Measurements from ENCODE around the gene ZNF268. TPM values are rescaled to one million over a fixed set of nuclear protein-coding genes. Genes with fewer than 3 reads are reported as not detected.

Gene ZNF268
- total RNA-seq, 1 donor from 2014 or later: 35.8 TPM

DNA sequence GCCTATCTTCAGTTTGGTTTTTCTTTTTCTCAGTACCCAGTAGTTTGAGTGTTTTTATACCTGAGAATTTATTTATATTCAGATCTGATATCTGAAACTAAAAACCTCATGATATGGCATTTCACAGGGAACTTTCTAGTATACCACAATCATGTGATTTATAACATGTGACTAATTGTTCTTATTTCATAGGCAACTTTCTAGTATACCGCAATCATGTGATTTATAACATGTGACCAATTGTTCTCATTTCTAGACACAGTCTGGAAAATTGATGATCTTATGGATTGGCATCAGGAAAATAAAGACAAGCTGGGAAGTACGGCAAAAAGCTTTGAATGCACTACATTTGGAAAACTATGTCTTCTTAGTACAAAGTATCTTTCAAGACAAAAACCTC, 20.6 kb downstream of the ZNF268 start:
- Mint-ChIP-seq H3K4me3 (ENCODE audit: unreplicated experiment) (peak overlapping the region; percentile 83), H3K4me1 (ENCODE audit: unreplicated experiment) (no peaks in the 10 kb centered on the region), H3K36me3 (ENCODE audit: low read depth, unreplicated experiment) (peaks cover 67% of the 10 kb centered on the region), H3K9me3 (ENCODE audit: unreplicated experiment) (peaks cover 65% of the 10 kb centered on the region), H3K27ac (ENCODE audit: unreplicated experiment) (no peak overlapping the region), H3K27me3 (ENCODE audit: unreplicated experiment) (peaks cover 16% of the 10 kb centered on the region)
- DNase-seq (ENCODE audit: low spot score): no peak
- TF ChIP-seq CTCF (IDR thresholded peaks at IDR 0.05; ENCODE audit: unreplicated experiment): no peak

DNA sequence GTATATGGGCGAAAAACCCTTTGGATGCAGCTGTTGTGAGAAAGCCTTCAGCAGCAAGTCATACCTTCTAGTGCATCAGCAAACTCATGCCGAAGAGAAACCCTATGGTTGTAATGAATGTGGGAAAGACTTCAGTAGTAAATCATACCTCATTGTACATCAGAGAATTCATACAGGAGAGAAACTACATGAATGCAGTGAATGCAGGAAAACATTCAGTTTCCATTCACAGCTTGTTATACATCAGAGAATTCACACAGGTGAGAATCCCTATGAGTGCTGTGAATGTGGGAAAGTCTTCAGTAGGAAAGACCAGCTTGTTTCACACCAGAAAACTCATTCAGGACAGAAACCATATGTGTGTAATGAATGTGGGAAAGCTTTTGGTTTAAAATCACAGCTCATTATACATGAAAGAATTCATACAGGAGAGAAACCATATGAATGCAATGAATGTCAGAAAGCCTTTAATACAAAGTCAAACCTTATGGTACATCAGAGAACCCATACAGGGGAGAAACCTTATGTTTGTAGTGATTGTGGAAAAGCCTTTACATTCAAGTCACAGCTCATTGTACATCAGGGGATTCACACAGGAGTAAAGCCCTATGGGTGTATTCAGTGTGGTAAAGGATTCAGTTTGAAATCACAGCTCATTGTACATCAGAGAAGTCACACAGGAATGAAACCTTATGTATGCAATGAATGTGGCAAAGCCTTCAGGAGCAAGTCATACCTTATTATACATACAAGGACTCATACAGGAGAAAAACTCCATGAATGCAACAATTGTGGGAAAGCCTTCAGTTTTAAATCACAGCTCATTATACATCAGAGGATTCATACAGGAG, 21.4 kb downstream of the ZNF268 start:
- peaks cover 16% of the 10 kb centered on the region for H3K27me3 Mint-ChIP-seq (ENCODE audit: unreplicated experiment)
- H3K9me3 Mint-ChIP-seq (ENCODE audit: unreplicated experiment): peaks cover 65% of the 10 kb centered on the region
- H3K4me3 Mint-ChIP-seq (ENCODE audit: unreplicated experiment): peak overlapping the region; percentile 83
- no peaks in the 10 kb centered on the region for H3K4me1 Mint-ChIP-seq (ENCODE audit: unreplicated experiment)
- peaks cover 69% of the 10 kb centered on the region for H3K36me3 Mint-ChIP-seq (ENCODE audit: low read depth, unreplicated experiment)
- no peak for TF ChIP-seq CTCF (IDR thresholded peaks at IDR 0.05; ENCODE audit: unreplicated experiment)
- H3K27ac Mint-ChIP-seq (ENCODE audit: unreplicated experiment): no peak overlapping the region
- DNase-seq (ENCODE audit: low spot score): no peak

DNA sequence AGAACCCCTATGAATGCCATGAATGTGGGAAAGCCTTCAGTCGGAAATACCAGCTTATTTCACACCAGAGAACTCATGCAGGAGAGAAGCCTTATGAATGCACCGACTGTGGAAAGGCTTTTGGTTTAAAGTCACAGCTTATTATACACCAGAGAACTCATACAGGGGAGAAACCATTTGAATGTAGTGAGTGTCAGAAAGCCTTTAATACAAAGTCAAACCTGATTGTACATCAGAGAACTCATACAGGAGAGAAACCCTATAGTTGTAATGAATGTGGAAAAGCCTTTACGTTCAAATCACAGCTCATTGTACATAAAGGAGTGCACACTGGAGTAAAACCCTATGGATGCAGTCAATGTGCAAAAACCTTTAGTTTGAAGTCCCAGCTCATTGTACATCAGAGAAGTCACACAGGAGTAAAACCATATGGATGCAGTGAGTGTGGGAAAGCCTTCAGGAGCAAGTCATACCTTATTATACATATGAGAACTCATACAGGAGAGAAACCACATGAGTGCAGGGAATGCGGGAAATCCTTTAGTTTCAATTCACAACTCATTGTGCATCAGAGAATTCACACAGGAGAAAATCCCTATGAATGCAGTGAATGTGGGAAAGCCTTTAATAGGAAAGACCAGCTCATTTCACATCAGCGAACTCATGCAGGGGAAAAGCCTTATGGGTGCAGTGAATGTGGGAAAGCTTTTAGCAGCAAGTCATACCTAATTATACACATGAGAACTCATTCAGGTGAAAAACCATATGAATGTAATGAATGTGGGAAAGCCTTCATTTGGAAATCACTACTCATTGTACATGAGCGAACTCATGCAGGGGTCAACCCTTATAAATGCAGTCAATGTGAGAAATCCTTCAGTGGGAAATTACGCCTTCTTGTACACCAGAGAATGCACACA, 22.3 kb downstream of the ZNF268 start:
- Mint-ChIP-seq H3K4me3 (ENCODE audit: unreplicated experiment) (peak overlapping the region; percentile 83), H3K27ac (ENCODE audit: unreplicated experiment) (peak overlapping the region; percentile 61)
- no peak for DNase-seq (ENCODE audit: low spot score)

GRCh38 chr12:133204264-133204603, 22.9 kb downstream of the ZNF268 start:
- TF ChIP-seq CTCF (IDR thresholded peaks at IDR 0.05; ENCODE audit: unreplicated experiment): no peak
- H3K36me3 Mint-ChIP-seq (ENCODE audit: low read depth, unreplicated experiment): peaks cover 69% of the 10 kb centered on the region
- H3K9me3 Mint-ChIP-seq (ENCODE audit: unreplicated experiment): peaks cover 69% of the 10 kb centered on the region
- H3K27ac Mint-ChIP-seq (ENCODE audit: unreplicated experiment): peak overlapping the region; percentile 18
- H3K27me3 Mint-ChIP-seq (ENCODE audit: unreplicated experiment): peaks cover 16% of the 10 kb centered on the region
- DNase-seq (ENCODE audit: low spot score): no peak
- no peaks in the 10 kb centered on the region for H3K4me1 Mint-ChIP-seq (ENCODE audit: unreplicated experiment)
- peak overlapping the region; percentile 83 for H3K4me3 Mint-ChIP-seq (ENCODE audit: unreplicated experiment)

More for the DNA sequence above, 22.3 kb downstream of the ZNF268 start:
- Mint-ChIP-seq H3K4me1 (ENCODE audit: unreplicated experiment) (no peaks in the 10 kb centered on the region), H3K36me3 (ENCODE audit: low read depth, unreplicated experiment) (peaks cover 69% of the 10 kb centered on the region), H3K9me3 (ENCODE audit: unreplicated experiment) (peaks cover 68% of the 10 kb centered on the region), H3K27me3 (ENCODE audit: unreplicated experiment) (peaks cover 16% of the 10 kb centered on the region)
- no peak for TF ChIP-seq CTCF (IDR thresholded peaks at IDR 0.05; ENCODE audit: unreplicated experiment)
